Activated CD4-positive, alpha-beta T cell treated with anti-CD3 and anti-CD28 coated beads, Interleukin-2, amount 10 ng/mL, durations not matched to agents 24 days and 14 days (primary cell): ENCODE measurements around the gene RASGEF1C. TPM values are rescaled to one million over a fixed set of nuclear protein-coding genes. Genes with fewer than 3 reads are reported as not detected.
A peak's percentile ranks its signal among the peaks of the same experiment; 100 is the strongest.

ENCODE experiments used
- DNase-seq: peaks from one replicate; pipeline ENCODE4 v3.0.0; 2022
- H3K27ac Mint-ChIP-seq: one replicate; pipeline ENCODE4 v1.8.0; 2022; ENCODE audit warnings: mild to moderate bottlenecking, mixed read lengths
- H3K27me3 Mint-ChIP-seq: one replicate; pipeline ENCODE4 v1.8.0; 2022; ENCODE audit warnings: mixed read lengths
- H3K36me3 Mint-ChIP-seq: one replicate; pipeline ENCODE4 v1.8.0; 2022; ENCODE audit warnings: low read depth, mild to moderate bottlenecking, mixed read lengths
- H3K4me1 Mint-ChIP-seq: one replicate; pipeline ENCODE4 v1.8.0; 2021; ENCODE audit warnings: mixed read lengths
- H3K4me3 Mint-ChIP-seq: one replicate; pipeline ENCODE4 v1.8.0; 2022; ENCODE audit warnings: mild to moderate bottlenecking, moderate library complexity, mixed read lengths
- H3K9me3 Mint-ChIP-seq: one replicate; pipeline ENCODE4 v1.8.0; 2021; ENCODE audit warnings: mixed read lengths
- intact Hi-C: fragments of 100-400 bp; cut with micrococcal nuclease; formaldehyde crosslinking; loops from one replicate; pipeline ENCODE4 v1.15.1; 2023
- total RNA-seq: library from RNA; stranded (reverse); gene quantifications from 2 replicates; pipeline ENCODE4 v1.2.3, GENCODE V29; 2022

RASGEF1C gene
- total RNA-seq, 1 donor from 2014 or later, result not detected

DNA sequence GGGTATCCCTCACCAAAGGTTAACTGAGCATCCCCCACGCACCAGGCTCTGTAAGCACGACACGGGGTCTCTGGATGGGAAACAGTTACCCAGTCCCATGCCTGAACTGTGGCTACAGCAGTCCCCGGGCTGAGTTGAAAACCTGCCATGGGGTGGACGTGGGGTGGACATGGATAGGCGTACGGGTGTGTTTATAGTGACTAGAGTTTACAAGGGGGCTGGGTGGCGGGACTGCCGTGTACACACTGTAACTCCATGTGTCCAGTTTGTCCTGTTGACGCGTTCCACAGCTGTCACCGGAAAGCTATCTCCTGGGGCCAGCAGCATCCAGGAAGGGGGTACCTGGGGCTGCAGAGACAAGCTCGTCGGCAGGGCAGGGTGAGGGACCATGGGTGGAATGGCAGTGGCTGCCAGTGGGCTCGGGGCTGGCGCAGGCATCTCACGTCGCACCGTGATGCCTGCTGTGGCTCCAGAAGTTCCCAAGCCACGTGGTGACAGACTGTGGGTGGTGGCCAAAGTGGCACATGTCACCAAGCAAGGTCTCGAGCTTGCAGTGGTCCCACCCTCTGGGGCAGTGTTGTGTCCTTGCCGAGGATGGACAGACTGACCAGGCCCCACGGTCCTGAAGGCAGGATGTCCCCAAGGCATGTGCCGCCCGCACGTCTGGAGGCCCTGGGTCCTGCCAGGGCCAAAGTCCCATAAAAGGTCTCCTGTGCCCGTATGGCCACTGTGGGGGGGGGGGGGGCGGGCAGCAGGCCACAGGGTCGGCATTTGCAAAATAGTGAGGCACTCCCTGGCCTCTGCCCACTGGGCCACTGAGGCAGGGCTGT lies 108.2 kb downstream of the RASGEF1C start:
- DNase-seq, result no peak
- Mint-ChIP-seq H3K4me3 (no peak overlapping the region), H3K4me1 (no peaks in the 10 kb centered on the region), H3K36me3 (no peaks in the 10 kb centered on the region), H3K9me3 (no peaks in the 10 kb centered on the region), H3K27me3 (no peaks in the 10 kb centered on the region), H3K27ac (no peak overlapping the region)
- intact Hi-C loops, result no loop called here

GRCh38 chr5:180099733-180100611 lies 109.0 kb downstream of the RASGEF1C start:
- intact Hi-C loops, result no loop called here
- Mint-ChIP-seq H3K4me3 (no peak overlapping the region), H3K27me3 (peaks cover 3% of the 10 kb centered on the region), H3K9me3 (no peaks in the 10 kb centered on the region), H3K27ac (no peak overlapping the region), H3K36me3 (no peaks in the 10 kb centered on the region), H3K4me1 (no peaks in the 10 kb centered on the region)
- no peak for DNase-seq

- intact Hi-C loops, result no loop called here
- no peak for DNase-seq
- Mint-ChIP-seq H3K36me3 (no peaks in the 10 kb centered on the region), H3K4me1 (no peaks in the 10 kb centered on the region), H3K27me3 (peaks cover 3% of the 10 kb centered on the region), H3K9me3 (no peaks in the 10 kb centered on the region), H3K27ac (no peak overlapping the region), H3K4me3 (no peak overlapping the region)
These were observed 109.8 kb downstream of the RASGEF1C start for GRCh38 chr5:180098991-180099732.

- no peaks in the 10 kb centered on the region for H3K36me3 Mint-ChIP-seq
- intact Hi-C loops, result no loop called here
- H3K27me3 Mint-ChIP-seq, result peaks cover 3% of the 10 kb centered on the region
- H3K27ac Mint-ChIP-seq, result no peak overlapping the region
- H3K9me3 Mint-ChIP-seq, result no peaks in the 10 kb centered on the region
- no peak for DNase-seq
- no peaks in the 10 kb centered on the region for H3K4me1 Mint-ChIP-seq
- no peak overlapping the region for H3K4me3 Mint-ChIP-seq
These were observed 110.5 kb downstream of the RASGEF1C start for GRCh38 chr5:180098526-180098925.

DNA sequence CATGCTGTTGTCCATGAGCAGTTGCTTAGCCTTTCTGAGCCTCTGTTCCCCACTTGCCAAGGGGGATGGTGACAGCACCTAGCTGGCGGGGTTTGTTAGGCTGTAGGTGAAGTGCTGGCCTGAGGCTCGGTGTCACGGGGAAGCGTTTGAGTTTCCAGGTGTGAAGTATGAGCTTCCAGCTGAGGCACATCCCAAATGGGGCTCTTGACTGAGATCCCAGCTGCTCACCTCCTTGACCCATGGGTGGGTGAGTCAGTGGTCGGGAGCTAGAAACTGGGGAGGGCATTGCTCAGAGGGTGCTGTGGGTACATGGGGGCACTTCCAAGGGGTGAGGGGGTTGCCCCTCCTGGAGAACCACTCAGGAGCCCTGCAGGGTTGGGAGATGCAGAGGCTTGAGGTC lies 111.1 kb downstream of the RASGEF1C start:
- Mint-ChIP-seq H3K27ac (no peak overlapping the region), H3K27me3 (peaks cover 3% of the 10 kb centered on the region), H3K9me3 (no peaks in the 10 kb centered on the region), H3K4me1 (no peaks in the 10 kb centered on the region), H3K36me3 (no peaks in the 10 kb centered on the region), H3K4me3 (no peak overlapping the region)
- DNase-seq, result no peak
- intact Hi-C loops, result no loop called here

- Mint-ChIP-seq H3K4me1 (no peaks in the 10 kb centered on the region), H3K27me3 (peaks cover 3% of the 10 kb centered on the region), H3K27ac (no peak overlapping the region), H3K36me3 (no peaks in the 10 kb centered on the region), H3K4me3 (no peak overlapping the region), H3K9me3 (no peaks in the 10 kb centered on the region)
- intact Hi-C loops, result no loop called here
- no peak for DNase-seq
These were observed 111.7 kb downstream of the RASGEF1C start for GRCh38 chr5:180097163-180097894.

GRCh38 chr5:180096616-180097015 lies 112.4 kb downstream of the RASGEF1C start:
- intact Hi-C loops, result no loop called here
- no peak overlapping the region for H3K27ac Mint-ChIP-seq
- H3K4me3 Mint-ChIP-seq, result no peak overlapping the region
- no peaks in the 10 kb centered on the region for H3K36me3 Mint-ChIP-seq
- DNase-seq, result no peak
- H3K27me3 Mint-ChIP-seq, result peaks cover 3% of the 10 kb centered on the region
- no peaks in the 10 kb centered on the region for H3K4me1 Mint-ChIP-seq
- no peaks in the 10 kb centered on the region for H3K9me3 Mint-ChIP-seq

- intact Hi-C loops, result no loop called here
- peaks cover 5% of the 10 kb centered on the region for H3K27me3 Mint-ChIP-seq
- no peak for DNase-seq
- H3K4me3 Mint-ChIP-seq, result no peak overlapping the region
- H3K27ac Mint-ChIP-seq, result no peak overlapping the region
- H3K9me3 Mint-ChIP-seq, result no peaks in the 10 kb centered on the region
- H3K4me1 Mint-ChIP-seq, result no peaks in the 10 kb centered on the region
- H3K36me3 Mint-ChIP-seq, result no peaks in the 10 kb centered on the region
These were observed 113.5 kb downstream of the RASGEF1C start for GRCh38 chr5:180095545-180095944.

- Mint-ChIP-seq H3K4me1 (peaks cover 3% of the 10 kb centered on the region), H3K27ac (no peak overlapping the region), H3K36me3 (no peaks in the 10 kb centered on the region), H3K27me3 (peaks cover 8% of the 10 kb centered on the region), H3K4me3 (no peak overlapping the region), H3K9me3 (no peaks in the 10 kb centered on the region)
- no peak for DNase-seq
- intact Hi-C loops, result no loop called here
These were observed 115.2 kb downstream of the RASGEF1C start for GRCh38 chr5:180093651-180094382.

- no peaks in the 10 kb centered on the region for H3K9me3 Mint-ChIP-seq
- intact Hi-C loops, result no loop called here
- H3K36me3 Mint-ChIP-seq, result no peaks in the 10 kb centered on the region
- H3K4me3 Mint-ChIP-seq, result no peak overlapping the region
- H3K27ac Mint-ChIP-seq, result no peak overlapping the region
- no peak for DNase-seq
- H3K4me1 Mint-ChIP-seq, result peaks cover 3% of the 10 kb centered on the region
- peaks cover 8% of the 10 kb centered on the region for H3K27me3 Mint-ChIP-seq
These were observed 115.8 kb downstream of the RASGEF1C start for GRCh38 chr5:180093241-180093640.

DNA sequence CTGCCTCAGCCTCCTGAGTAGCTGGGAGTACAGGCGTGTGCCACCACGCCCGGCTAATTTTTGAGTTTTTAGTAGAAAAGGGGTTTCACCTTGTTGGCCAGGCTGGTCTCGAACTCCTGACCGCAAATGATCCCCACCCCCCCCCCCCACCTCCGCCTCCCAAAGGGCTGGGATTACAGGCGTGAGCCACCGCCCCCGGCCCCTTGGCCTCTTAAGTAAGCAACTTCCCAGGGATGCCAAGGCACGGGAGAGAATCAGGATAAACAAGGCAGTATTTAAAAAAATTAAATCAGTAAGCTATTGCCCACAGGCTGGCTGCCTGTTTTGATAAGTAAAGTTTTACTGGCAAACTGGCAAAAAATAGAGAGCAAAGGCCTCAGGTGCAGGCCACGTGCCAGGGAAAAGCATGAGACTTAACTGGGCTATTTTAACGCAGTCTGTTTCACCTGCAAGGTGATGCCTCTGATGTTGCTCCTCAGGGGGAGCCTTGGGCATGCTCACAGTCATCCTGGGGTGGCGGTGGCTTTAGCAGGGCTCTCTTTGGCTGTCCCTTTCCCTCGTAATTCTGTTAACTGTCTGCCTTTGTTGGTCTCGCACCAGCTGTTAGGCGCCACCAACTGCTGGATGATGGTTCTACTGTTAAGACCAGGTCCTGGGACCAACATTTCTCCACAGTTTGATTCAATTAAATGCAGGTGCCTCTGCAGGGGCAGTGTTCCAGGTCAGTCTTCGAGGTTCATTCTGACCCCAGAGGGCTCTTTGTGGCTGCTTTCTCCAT lies 118.1 kb downstream of the RASGEF1C start:
- H3K4me1 Mint-ChIP-seq, result peaks cover 10% of the 10 kb centered on the region
- no peaks in the 10 kb centered on the region for H3K9me3 Mint-ChIP-seq
- no peaks in the 10 kb centered on the region for H3K36me3 Mint-ChIP-seq
- intact Hi-C loops, result no loop called here
- peak overlapping the region; percentile 84 for H3K4me3 Mint-ChIP-seq
- no peak for DNase-seq
- peak overlapping the region; percentile 20 for H3K27ac Mint-ChIP-seq
- peaks cover 8% of the 10 kb centered on the region for H3K27me3 Mint-ChIP-seq

DNA sequence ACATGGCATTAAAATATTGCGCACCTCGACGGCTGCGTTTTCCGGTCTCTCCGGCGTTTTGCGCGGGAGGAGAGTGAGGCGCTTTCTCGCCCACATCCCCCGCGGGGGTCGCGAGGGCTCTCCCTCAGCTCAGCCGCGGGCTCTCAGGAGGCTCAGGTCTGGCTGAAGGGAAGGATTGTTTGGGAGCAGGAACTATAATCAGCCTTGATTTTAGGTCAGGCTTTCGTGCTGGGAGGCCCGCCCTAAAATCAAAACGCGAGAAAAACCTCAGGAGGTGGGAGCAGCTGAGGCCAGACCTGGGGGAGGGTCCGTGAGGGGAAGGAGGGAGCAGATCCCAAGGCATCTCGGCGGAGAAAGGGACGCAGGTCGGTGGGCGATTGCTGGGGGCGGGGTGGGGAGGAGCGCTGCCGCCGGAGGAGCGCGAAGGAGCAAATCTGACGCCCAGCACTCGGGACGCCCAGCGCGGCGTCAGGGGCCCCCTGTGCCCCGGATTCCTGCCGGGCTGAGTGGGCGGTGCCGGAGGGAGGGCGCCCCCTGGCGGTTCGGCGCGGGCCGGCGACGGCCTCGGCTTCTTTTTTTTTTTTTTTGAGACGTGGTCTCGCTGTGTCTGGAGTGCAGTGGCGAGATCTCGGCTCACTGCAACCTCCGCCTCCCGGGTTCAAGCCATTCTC lies 118.8 kb downstream of the RASGEF1C start:
- peak; percentile 93 for DNase-seq
- Mint-ChIP-seq H3K9me3 (no peaks in the 10 kb centered on the region), H3K27me3 (peaks cover 6% of the 10 kb centered on the region), H3K4me1 (peaks cover 14% of the 10 kb centered on the region), H3K4me3 (peak overlapping the region; percentile 84), H3K36me3 (no peaks in the 10 kb centered on the region), H3K27ac (no peak overlapping the region)
- intact Hi-C loops, result no loop called here
